Motor neuron (in vitro differentiated cells): ENCODE results near the gene FILIP1. TPM values are rescaled to one million over a fixed set of nuclear protein-coding genes. Genes with fewer than 3 reads are reported as not detected.
"Not testable (repeated sequence)": the region's sequence is repeated elsewhere in the genome, so short reads cannot be mapped to it uniquely, and the experiment has no call there.

Experiments
- ATAC-seq, 8 experiments: fragments of 200-7000 bp; cut with Tn5 transposase; replicated peaks in 6 of 8; 2 replicates each; pipeline ENCODE4 v1.8.0; 2021; ENCODE audit warnings: mild to moderate bottlenecking in 8 of 8, moderate library complexity in 8 of 8
- H3K27ac ChIP-seq, 2 donors: fragments of 250-450 bp; sonication (Bioruptor Pico); 2 replicates each; pipeline ENCODE4 v1.9.0; 2021; ENCODE audit warnings: antibody characterized with exemption in 2 of 2, mild to moderate bottlenecking in 2 of 2, moderate library complexity in 1 of 2
- H3K4me1 ChIP-seq, 2 donors: fragments of 250-450 bp; sonication (Bioruptor Pico); replicated peaks in 1 of 2; 2 replicates each; pipeline ENCODE4 v1.6.1; 2021; ENCODE audit warnings: antibody characterized with exemption in 2 of 2, mild to moderate bottlenecking in 2 of 2, moderate library complexity in 1 of 2
- H3K4me3 ChIP-seq, 5 donors: fragments of 250-450 bp; sonication (Bioruptor Pico); 2 replicates each; pipeline ENCODE4 v1.9.0; 2021; ENCODE audit warnings: antibody characterized with exemption in 5 of 5, mild to moderate bottlenecking in 5 of 5, moderate library complexity in 4 of 5
- WGBS, 10 experiments: fragments of 450-650 bp; shearing (Covaris generic); methylation state at CpG; one replicate each; pipeline ENCODE4 v1.0.0; 2022; 5-methylcytosine and 5-hydroxymethylcytosine counted together
- in situ Hi-C, 9 experiments: fragments of 400-800 bp; cut with MboI; loops; one replicate each; pipeline ENCODE4 v1.15.0; 2021; ENCODE audit warnings: low sequenced_read_pairs in 9 of 9, low pct_unique_long_range_greater_than_20kb in 2 of 9; ENCODE audit not compliant: unreplicated experiment in 9 of 9
- total RNA-seq, 8 experiments: library from RNA; unstranded; fragments of 300-600 nt; gene quantifications; 2 replicates each; pipeline versions ENCODE4 v1.2.3 to v1.2.4, GENCODE V29; 2022

The FILIP1 gene
- total RNA-seq, 8 experiments from 2014 or later: 0.27 to 10.8 (median 4.3) TPM

DNA sequence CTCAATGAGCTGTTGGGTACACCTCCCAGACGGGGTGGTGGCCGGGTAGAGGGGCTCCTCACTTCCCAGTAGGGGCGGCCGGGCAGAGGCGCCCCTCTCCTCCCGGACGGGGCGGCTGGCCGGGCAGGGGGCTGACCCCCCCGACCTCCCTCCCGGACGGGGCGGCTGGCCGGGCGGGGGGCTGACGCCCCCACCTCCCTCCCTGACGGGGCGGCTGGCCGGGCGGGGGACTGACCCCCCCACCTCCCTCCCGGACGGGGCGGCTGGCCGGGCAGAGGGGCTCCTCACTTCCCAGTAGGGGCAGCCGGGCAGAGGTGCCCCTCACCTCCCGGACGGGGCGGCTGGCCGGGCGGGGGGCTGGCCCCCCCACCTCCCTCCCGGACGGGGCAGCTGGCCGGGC is 52.1 kb downstream of the FILIP1 start:
- WGBS, 10 experiments: no CpG with 5 or more reads among the region's 33 CpGs
- H3K4me1 ChIP-seq, ATAC-seq, H3K27ac ChIP-seq, H3K4me3 ChIP-seq, in situ Hi-C loops: not testable (repeated sequence)

DNA sequence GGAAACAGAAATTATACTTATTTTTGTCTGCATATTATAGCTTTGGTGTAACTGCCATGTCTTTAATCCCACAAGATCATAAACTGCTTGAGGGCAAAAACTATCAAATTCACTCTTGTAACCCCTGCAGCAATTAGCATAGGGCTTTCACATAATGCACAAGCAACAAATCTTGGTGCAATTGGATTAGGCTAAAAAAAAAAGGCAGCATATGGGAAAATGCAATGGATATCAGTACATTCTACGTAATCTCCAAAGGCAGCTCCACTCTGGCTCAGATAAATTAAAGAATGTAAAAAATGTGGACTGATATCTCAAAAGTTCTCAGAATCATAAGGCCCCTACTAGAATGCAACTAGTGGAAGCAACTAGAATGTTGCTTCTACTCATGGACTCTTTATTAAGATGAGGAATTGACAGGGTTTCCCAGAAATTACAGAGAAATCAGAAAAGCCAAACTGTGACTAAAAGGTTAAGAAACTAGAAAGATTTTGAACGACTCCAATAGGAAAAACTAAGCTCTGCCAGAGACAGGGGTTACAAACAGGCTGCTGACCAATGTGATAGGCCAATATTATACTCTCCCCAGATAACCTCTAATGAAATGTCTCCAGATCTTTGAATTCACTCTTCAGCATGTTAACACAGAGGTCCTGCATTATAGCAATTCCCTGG is 55.0 kb downstream of the FILIP1 start:
- 17 to 100% (median 88%) methylated on average over 1 to 2 of the region's 2 CpGs; no CpG with 5 or more reads in 1 of the 10 experiments for WGBS, 10 experiments
- in situ Hi-C loops: no loop called here
- no peak overlapping the region for H3K4me3 ChIP-seq
- H3K4me1 ChIP-seq: no peaks in the 10 kb centered on the region
- peak in 1 of 8 experiments; percentile 75 for ATAC-seq
- no peak overlapping the region for H3K27ac ChIP-seq

- 57 to 100% (median 100%) methylated on average over 1 of the region's 1 CpG for WGBS, 10 experiments
- in situ Hi-C loops: no loop called here
- peak in 1 of 8 experiments; percentile 58 for ATAC-seq
- no peaks in the 10 kb centered on the region for H3K4me1 ChIP-seq
- no peak overlapping the region for H3K27ac ChIP-seq
- H3K4me3 ChIP-seq: no peak overlapping the region
These were observed 55.6 kb downstream of the FILIP1 start for GRCh38 chr6:75438013-75438431.

GRCh38 chr6:75437421-75437891 is 56.1 kb downstream of the FILIP1 start:
- no peak overlapping the region for H3K27ac ChIP-seq
- in situ Hi-C loops: no loop called here
- no peak for ATAC-seq

GRCh38 chr6:75436869-75437268 is 56.7 kb downstream of the FILIP1 start:
- 0 to 100% (median 93%) methylated on average over 1 to 4 of the region's 4 CpGs; no CpG with 5 or more reads in 1 of the 10 experiments for WGBS, 10 experiments
- no peak for ATAC-seq
- H3K4me3 ChIP-seq: no peak overlapping the region
- H3K27ac ChIP-seq: no peak overlapping the region
- in situ Hi-C loops: no loop called here
- no peaks in the 10 kb centered on the region for H3K4me1 ChIP-seq

More at GRCh38 chr6:75437421-75437891, 56.1 kb downstream of the FILIP1 start:
- no peak overlapping the region for H3K4me3 ChIP-seq
- H3K4me1 ChIP-seq: no peaks in the 10 kb centered on the region
- 13 to 100% (median 85%) methylated on average over 2 to 3 of the region's 3 CpGs; no CpG with 5 or more reads in 3 of the 10 experiments for WGBS, 10 experiments

GRCh38 chr6:75432809-75433208 is 60.8 kb downstream of the FILIP1 start:
- in situ Hi-C loops: not testable (repeated sequence)
- WGBS, 10 experiments: 100% methylated on average over 1 of the region's 1 CpG; no CpG with 5 or more reads in 7 of the 10 experiments

DNA sequence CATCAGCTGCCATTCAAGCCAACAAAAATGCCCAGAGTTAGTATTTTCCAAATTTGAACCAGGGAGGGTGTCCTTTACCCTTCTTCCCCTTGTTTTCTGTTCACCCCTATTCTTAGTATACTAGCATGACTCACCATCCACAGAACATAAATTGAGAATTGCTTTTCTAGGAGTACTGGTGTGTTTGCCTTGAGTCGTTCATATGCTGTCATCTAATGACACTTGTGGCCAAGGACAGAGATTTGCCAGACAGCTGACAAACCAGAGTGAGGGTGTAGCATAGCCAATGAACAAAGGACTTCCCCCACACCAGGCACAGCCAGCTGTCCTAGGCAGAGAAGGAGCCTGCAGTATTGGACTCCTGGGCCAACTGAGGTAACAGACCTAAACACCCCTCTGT is 62.2 kb downstream of the FILIP1 start:
- WGBS, 10 experiments: 0 to 20% (median 0%) methylated on average over 1 of the region's 1 CpG; no CpG with 5 or more reads in 1 of the 10 experiments
- no peak overlapping the region for H3K27ac ChIP-seq
- in situ Hi-C loops: no loop called here
- no peak overlapping the region for H3K4me3 ChIP-seq
- H3K4me1 ChIP-seq: peaks cover 14 to 15% of the 10 kb centered on the region in 2 donors
- ATAC-seq: peak in 6 of 8 experiments; percentile 38 to 97 (median 97)

More at GRCh38 chr6:75432809-75433208, 60.8 kb downstream of the FILIP1 start:
- peaks cover 14 to 15% of the 10 kb centered on the region in 2 donors for H3K4me1 ChIP-seq
- not testable (repeated sequence) for H3K4me3 ChIP-seq, ATAC-seq, H3K27ac ChIP-seq

GRCh38 chr6:75430631-75431325 is 62.8 kb downstream of the FILIP1 start:
- in situ Hi-C loops: no loop called here
- peaks cover 14 to 15% of the 10 kb centered on the region in 2 donors for H3K4me1 ChIP-seq
- 19 to 76% (median 43%) methylated on average over 3 to 4 of the region's 4 CpGs for WGBS, 10 experiments
- peak in 6 of 8 experiments; percentile 19 to 79 (median 76) for ATAC-seq
- H3K27ac ChIP-seq: no peak overlapping the region
- no peak overlapping the region for H3K4me3 ChIP-seq

GRCh38 chr6:75429061-75429703 is 64.4 kb downstream of the FILIP1 start:
- H3K4me3 ChIP-seq: no peak overlapping the region
- in situ Hi-C loops: no loop called here
- ATAC-seq: no peak
- H3K4me1 ChIP-seq: peaks cover 14 to 15% of the 10 kb centered on the region in 2 donors
- H3K27ac ChIP-seq: no peak overlapping the region
- 17 to 100% (median 70%) methylated on average over 1 to 2 of the region's 2 CpGs; no CpG with 5 or more reads in 3 of the 10 experiments for WGBS, 10 experiments

- Histone ChIP-seq H3K27ac (no peak overlapping the region), H3K4me1 (peaks cover 14 to 15% of the 10 kb centered on the region in 2 donors), H3K4me3 (no peak overlapping the region)
- 29 to 100% (median 86%) methylated on average over 1 of the region's 1 CpG; no CpG with 5 or more reads in 5 of the 10 experiments for WGBS, 10 experiments
- no peak for ATAC-seq
- in situ Hi-C loops: no loop called here
These were observed 65.4 kb downstream of the FILIP1 start for GRCh38 chr6:75428204-75428603.

GRCh38 chr6:75427329-75427728 is 66.3 kb downstream of the FILIP1 start:
- in situ Hi-C loops: no loop called here
- Histone ChIP-seq H3K27ac (no peak overlapping the region), H3K4me1 (peaks cover 14 to 15% of the 10 kb centered on the region in 2 donors), H3K4me3 (no peak overlapping the region)
- WGBS, 10 experiments: 80 to 100% (median 100%) methylated on average over 1 to 2 of the region's 2 CpGs; no CpG with 5 or more reads in 3 of the 10 experiments
- no peak for ATAC-seq

DNA sequence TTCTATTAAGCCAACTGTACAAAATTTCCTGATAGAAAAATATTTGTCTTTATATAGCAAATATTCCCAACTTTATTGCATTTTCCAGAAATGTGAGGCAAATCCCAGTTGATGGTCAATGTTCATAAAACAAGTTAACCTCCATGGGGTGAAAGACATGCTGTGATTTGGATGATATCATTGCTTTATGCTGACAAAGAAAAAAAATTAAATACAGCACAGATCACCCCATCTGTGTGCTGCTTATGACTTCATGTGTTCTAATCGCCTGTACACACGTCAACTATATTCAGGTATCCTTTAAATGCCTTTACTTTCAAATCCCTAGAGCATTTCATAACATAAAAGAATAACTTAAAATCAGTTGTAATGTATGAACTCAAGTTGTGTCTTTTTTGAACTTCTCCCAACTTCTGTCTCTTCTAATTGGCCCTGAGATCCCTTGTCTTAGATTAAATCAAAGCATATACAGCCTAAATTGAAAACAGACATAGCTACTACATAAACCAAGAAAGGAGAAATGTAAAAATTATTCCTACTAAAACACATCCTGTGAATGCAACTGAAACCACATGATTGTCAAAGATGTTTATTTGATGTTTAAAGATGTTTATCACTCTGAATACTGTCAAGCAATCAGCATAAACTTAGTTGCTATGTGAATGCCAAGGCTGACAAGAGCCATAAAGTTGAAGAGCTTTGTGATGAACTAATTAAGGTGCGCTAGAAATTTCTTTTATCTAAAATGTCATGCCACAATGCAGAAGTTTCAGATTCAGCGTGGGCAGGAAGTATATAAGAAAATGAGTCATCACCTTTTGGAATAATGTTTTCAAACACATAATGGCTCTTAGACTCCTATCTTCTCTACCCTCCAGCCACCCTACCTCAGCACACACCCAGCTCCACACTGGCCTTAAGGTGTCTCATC is 68.7 kb downstream of the FILIP1 start:
- ATAC-seq: peak in 4 of 8 experiments; percentile 61 to 90 (median 78)
- in situ Hi-C loops: no loop called here
- Histone ChIP-seq H3K4me1 (no peaks in the 10 kb centered on the region), H3K27ac (no peak overlapping the region), H3K4me3 (no peak overlapping the region)
- WGBS, 10 experiments: 0 to 100% (median 83%) methylated on average over 1 to 4 of the region's 4 CpGs
